HCT116 (cell line): ENCODE results near the gene NOTCH1.

Experiments
- CEBPB ChIP-seq: IDR thresholded peaks from 2 replicates; pipeline ENCODE4 v1.6.1; 2012; ENCODE audit warnings: low read depth
- EGR1 ChIP-seq: IDR thresholded peaks from 2 replicates; pipeline ENCODE4 v1.6.1; 2012; ENCODE audit warnings: low read depth
- ELF1 ChIP-seq: IDR thresholded peaks from 2 replicates; pipeline ENCODE4 v1.6.1; 2012; ENCODE audit warnings: low read depth, borderline replicate concordance
- EZH2 ChIP-seq: fragments of 200-600 bp; sonication (generic); IDR thresholded peaks from 2 replicates; pipeline ENCODE4 v1.6.1; 2017; ENCODE audit warnings: antibody characterized with exemption, mixed run types
- EZH2phosphoT487 ChIP-seq: fragments of 200-600 bp; IDR thresholded peaks from 2 replicates; pipeline ENCODE4 v1.6.1; 2018; ENCODE audit warnings: antibody characterized with exemption, borderline replicate concordance
- POLR2A ChIP-seq: IDR thresholded peaks from 2 replicates; pipeline ENCODE4 v1.7.0; 2011; ENCODE audit warnings: borderline replicate concordance; ENCODE audit not compliant: insufficient read depth, insufficient read length; ENCODE audit errors: extremely low read depth
- RAD21 ChIP-seq: IDR thresholded peaks from 2 replicates; pipeline ENCODE4 v1.6.1; 2012; ENCODE audit warnings: low read depth, mild to moderate bottlenecking
- REST ChIP-seq: IDR thresholded peaks from 2 replicates; pipeline ENCODE4 v1.6.1; 2012; ENCODE audit warnings: low read depth
- SIN3A ChIP-seq: IDR thresholded peaks from 2 replicates; pipeline ENCODE4 v1.6.1; 2012; ENCODE audit warnings: low read depth
- SP1 ChIP-seq: IDR thresholded peaks from 2 replicates; pipeline ENCODE4 v1.6.1; 2012; ENCODE audit warnings: low read depth
- SRF ChIP-seq: IDR thresholded peaks from 2 replicates; pipeline ENCODE4 v1.6.1; 2012; ENCODE audit warnings: low read depth
- ZFX ChIP-seq: fragments of 450-650 bp; IDR thresholded peaks from 2 replicates; pipeline ENCODE4 v1.6.1; 2017
- TF ChIP-seq, protein P1 (sequence below), 3 experiments: fragments of 200-600 bp in 1 of 3; sonication (generic) in 1 of 3; IDR thresholded peaks in 2 of 3; conservative IDR thresholded peaks in 1 of 3; 2 replicates each; pipeline ENCODE4 v1.5.1; 2012 to 2017; ENCODE audit warnings: low read depth in 2 of 3, low read length in 2 of 3, antibody characterized with exemption in 1 of 3, borderline replicate concordance in 1 of 3, control low read depth in 1 of 3, mild to moderate bottlenecking in 1 of 3, mixed read lengths in 1 of 3, mixed run types in 1 of 3, moderate library complexity in 1 of 3; ENCODE audit not compliant: insufficient read depth in 1 of 3

DNA sequence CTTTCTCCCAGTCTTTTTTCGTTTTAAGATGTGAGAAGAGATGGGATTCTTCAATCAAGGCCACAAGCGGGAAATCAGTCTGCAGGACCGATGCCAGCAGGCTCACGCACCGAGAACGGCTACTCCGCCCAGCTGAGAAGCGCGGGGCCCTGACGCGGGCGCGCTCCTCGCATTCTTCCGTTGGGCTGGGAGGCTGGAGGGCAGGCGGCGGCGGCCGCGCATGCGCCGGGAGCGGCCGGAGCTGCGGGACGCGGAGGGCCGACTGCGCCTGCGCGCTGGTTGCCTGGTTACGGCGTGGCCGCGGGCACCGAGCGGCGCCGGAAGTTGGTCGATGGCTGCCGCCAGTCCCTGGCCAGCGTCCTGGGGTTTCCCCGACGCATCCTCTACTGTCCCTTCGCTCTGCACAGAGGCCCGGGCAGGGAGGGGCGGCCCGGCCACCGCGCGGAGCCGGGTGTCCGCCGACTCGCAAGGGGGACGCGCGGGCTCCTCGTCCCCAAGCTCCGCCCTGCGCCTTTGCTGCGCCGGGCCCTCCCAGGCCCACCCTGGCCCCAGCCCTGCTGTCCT, 62.2 kb downstream of the NOTCH1 start:
- TF ChIP-seq, protein P1, sequence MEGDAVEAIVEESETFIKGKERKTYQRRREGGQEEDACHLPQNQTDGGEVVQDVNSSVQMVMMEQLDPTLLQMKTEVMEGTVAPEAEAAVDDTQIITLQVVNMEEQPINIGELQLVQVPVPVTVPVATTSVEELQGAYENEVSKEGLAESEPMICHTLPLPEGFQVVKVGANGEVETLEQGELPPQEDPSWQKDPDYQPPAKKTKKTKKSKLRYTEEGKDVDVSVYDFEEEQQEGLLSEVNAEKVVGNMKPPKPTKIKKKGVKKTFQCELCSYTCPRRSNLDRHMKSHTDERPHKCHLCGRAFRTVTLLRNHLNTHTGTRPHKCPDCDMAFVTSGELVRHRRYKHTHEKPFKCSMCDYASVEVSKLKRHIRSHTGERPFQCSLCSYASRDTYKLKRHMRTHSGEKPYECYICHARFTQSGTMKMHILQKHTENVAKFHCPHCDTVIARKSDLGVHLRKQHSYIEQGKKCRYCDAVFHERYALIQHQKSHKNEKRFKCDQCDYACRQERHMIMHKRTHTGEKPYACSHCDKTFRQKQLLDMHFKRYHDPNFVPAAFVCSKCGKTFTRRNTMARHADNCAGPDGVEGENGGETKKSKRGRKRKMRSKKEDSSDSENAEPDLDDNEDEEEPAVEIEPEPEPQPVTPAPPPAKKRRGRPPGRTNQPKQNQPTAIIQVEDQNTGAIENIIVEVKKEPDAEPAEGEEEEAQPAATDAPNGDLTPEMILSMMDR (IDR thresholded peaks at IDR 0.05 in 2 of 3, conservative IDR thresholded peaks at IDR 0.05 in 1 of 3; ENCODE audit: borderline replicate concordance in 1 of 3, insufficient read depth in 1 of 3, low read depth in 2 of 3, low read length in 2 of 3) = no peak
- TF ChIP-seq ZFX = no peak
- no peak for TF ChIP-seq EZH2phosphoT487
- no peak for TF ChIP-seq EZH2
- TF ChIP-seq CEBPB = no peak
- no peak for TF ChIP-seq ELF1
- peak; percentile 88 for TF ChIP-seq POLR2A
- TF ChIP-seq SIN3A = no peak
- TF ChIP-seq RAD21 = no peak
- no peak for TF ChIP-seq SRF
- no peak for TF ChIP-seq EGR1
- no peak for TF ChIP-seq REST
- TF ChIP-seq SP1 = no peak
